Measurements from ENCODE around the gene CLIP1.

The CLIP1 gene

DNA sequence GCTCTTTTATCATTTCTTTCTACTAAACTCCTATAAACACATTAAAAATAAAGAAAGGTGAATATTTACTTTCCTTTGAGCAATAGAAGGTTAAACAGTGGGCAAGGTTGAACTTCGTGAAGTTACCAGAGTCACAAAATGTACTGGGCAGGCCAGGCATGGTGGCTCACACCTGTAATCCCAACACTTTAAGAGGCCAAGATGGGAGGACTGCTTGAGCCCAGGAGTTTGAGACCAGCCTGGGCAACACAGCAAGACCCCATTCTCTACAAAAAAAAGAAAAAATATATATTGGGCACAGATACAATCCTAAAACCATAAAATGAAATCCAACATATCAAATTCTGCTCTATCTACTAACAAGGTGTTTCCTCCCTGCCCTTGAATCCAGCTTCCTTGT, 95.5 kb downstream of the CLIP1 start:
- H3K27me3 ChIP-seq (ENCODE audit: insufficient read depth, low read depth), result no peaks in the 10 kb centered on the region
- H3K36me3 ChIP-seq (ENCODE audit: insufficient read depth), result no peaks in the 10 kb centered on the region
- H3K4me3 ChIP-seq (IDR thresholded peaks at IDR 0.05; ENCODE audit: insufficient read depth, low read depth, low read length), result no peak overlapping the region

DNA sequence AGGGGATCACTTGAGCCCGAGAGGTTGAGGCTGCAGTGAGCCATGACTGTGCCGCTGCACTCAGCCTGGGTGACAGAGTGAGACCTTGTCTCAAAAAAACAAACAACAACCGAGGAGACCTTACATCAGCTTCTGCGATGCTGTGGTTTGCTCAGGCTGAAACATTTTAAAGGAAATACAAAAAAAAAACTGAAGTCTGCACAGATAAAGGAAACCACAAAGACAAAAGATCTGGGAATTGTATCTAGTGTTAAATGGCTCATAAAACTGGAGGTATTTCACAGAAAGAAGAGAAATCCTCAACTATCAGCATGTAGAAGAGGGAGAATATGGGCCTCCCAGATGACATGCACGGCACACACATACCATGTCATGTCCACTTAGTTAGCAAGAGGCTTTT, 95.9 kb downstream of the CLIP1 start:
- H3K36me3 ChIP-seq (ENCODE audit: insufficient read depth), result no peaks in the 10 kb centered on the region
- H3K79me2 ChIP-seq (ENCODE audit: insufficient read depth, low read depth), result no peaks in the 10 kb centered on the region
- TF ChIP-seq, protein P1, sequence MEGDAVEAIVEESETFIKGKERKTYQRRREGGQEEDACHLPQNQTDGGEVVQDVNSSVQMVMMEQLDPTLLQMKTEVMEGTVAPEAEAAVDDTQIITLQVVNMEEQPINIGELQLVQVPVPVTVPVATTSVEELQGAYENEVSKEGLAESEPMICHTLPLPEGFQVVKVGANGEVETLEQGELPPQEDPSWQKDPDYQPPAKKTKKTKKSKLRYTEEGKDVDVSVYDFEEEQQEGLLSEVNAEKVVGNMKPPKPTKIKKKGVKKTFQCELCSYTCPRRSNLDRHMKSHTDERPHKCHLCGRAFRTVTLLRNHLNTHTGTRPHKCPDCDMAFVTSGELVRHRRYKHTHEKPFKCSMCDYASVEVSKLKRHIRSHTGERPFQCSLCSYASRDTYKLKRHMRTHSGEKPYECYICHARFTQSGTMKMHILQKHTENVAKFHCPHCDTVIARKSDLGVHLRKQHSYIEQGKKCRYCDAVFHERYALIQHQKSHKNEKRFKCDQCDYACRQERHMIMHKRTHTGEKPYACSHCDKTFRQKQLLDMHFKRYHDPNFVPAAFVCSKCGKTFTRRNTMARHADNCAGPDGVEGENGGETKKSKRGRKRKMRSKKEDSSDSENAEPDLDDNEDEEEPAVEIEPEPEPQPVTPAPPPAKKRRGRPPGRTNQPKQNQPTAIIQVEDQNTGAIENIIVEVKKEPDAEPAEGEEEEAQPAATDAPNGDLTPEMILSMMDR (conservative IDR thresholded peaks at IDR 0.05; ENCODE audit: low read depth, low read length), result no peak

More for the DNA sequence above, 95.5 kb downstream of the CLIP1 start:
- Histone ChIP-seq H2AFZ (ENCODE audit: low read depth) (no peak overlapping the region), H3K4me1 (ENCODE audit: low read depth, poor library complexity, severe bottlenecking) (peaks cover 33% of the 10 kb centered on the region), H3K4me2 (peak overlapping the region; percentile 46), H3K27ac (peak overlapping the region; percentile 56), H3K9ac (no peak overlapping the region), H4K20me1 (ENCODE audit: insufficient read depth) (no peaks in the 10 kb centered on the region), H3K79me2 (ENCODE audit: insufficient read depth, low read depth) (no peaks in the 10 kb centered on the region)
- TF ChIP-seq, protein P1 (conservative IDR thresholded peaks at IDR 0.05; ENCODE audit: low read depth, low read length), result no peak

DNA sequence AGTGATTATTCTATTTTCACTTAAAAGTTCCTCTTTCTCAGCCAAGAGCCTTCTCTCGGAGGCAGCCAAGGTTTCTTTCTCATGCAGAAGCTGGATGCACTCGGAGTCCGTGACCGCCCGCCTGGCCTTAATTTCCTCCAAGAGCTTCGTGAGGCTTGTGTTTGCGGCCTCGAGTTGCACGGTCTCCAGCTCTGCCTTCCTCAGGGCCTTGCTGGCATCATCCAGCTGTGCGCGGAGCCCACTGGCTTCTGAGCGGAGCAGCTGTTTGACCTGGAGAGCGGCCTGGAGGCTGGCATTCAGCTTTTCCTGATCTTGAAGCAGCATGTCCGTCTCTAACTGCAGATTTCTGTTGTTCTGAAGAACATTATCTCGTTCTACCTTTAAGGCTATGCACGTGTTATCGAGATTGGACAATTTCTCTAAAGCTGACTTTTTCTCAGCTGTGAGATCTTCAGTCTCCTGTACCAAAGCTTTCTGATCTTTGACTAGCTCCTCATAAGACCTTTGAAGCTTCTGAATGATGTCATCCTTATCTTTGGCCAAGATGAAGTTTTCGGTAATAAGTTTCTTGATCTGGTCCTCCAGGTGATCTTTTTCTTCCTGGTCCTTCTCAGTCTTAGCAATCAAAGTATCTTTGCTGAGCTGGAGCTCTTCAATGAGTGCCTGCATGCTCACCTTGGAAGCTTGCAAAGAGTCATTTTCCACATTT, 99.0 kb downstream of the CLIP1 start:
- Histone ChIP-seq H3K36me3 (ENCODE audit: insufficient read depth) (no peaks in the 10 kb centered on the region), H3K79me2 (ENCODE audit: insufficient read depth, low read depth) (no peaks in the 10 kb centered on the region)

More for the DNA sequence above, 95.9 kb downstream of the CLIP1 start:
- no peaks in the 10 kb centered on the region for H4K20me1 ChIP-seq (ENCODE audit: insufficient read depth)
- peak overlapping the region; percentile 46 for H3K4me2 ChIP-seq
- H3K27ac ChIP-seq, result peak overlapping the region; percentile 56
- no peak overlapping the region for H3K9ac ChIP-seq
- peaks cover 33% of the 10 kb centered on the region for H3K4me1 ChIP-seq (ENCODE audit: low read depth, poor library complexity, severe bottlenecking)
- H2AFZ ChIP-seq (ENCODE audit: low read depth), result no peak overlapping the region
- no peaks in the 10 kb centered on the region for H3K27me3 ChIP-seq (ENCODE audit: insufficient read depth, low read depth)
- no peak overlapping the region for H3K4me3 ChIP-seq (IDR thresholded peaks at IDR 0.05; ENCODE audit: insufficient read depth, low read depth, low read length)

DNA sequence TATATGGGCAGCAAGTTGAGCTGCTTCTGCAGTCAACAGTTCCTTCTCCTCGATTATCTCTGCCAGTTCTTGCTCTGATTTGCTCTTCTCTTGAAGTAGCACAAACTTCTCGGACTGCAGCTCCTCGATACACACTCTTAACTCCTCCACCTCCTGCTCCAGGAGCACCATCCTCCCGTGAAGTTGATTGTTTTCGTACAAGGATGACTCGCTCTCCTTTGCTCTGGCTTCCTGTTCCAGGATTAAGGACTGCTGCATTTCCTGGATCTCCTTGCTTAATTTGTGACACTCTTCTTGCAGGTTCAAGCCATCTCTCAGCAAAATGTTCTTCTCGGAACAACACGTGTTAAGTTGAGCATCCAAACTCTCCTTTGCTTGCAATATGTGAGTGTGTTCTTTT, 100.0 kb downstream of the CLIP1 start:
- Histone ChIP-seq H4K20me1 (ENCODE audit: insufficient read depth) (no peaks in the 10 kb centered on the region), H3K27ac (no peak overlapping the region), H3K4me1 (ENCODE audit: low read depth, poor library complexity, severe bottlenecking) (peaks cover 33% of the 10 kb centered on the region), H2AFZ (ENCODE audit: low read depth) (no peak overlapping the region), H3K36me3 (ENCODE audit: insufficient read depth) (no peaks in the 10 kb centered on the region), H3K9ac (no peak overlapping the region), H3K4me2 (no peak overlapping the region), H3K4me3 (IDR thresholded peaks at IDR 0.05; ENCODE audit: insufficient read depth, low read depth, low read length) (no peak overlapping the region), H3K79me2 (ENCODE audit: insufficient read depth, low read depth) (no peaks in the 10 kb centered on the region), H3K27me3 (ENCODE audit: insufficient read depth, low read depth) (no peaks in the 10 kb centered on the region)
- TF ChIP-seq, protein P1 (conservative IDR thresholded peaks at IDR 0.05; ENCODE audit: low read depth, low read length), result no peak

More for the DNA sequence above, 99.0 kb downstream of the CLIP1 start:
- Histone ChIP-seq H3K4me1 (ENCODE audit: low read depth, poor library complexity, severe bottlenecking) (peaks cover 33% of the 10 kb centered on the region), H3K9ac (no peak overlapping the region), H3K27ac (peak overlapping the region; percentile 5; the same call in 1 of the 2 replicates), H3K27me3 (ENCODE audit: insufficient read depth, low read depth) (no peaks in the 10 kb centered on the region), H3K4me2 (peak overlapping the region; percentile 23; the same call in 1 of the 2 replicates), H2AFZ (ENCODE audit: low read depth) (no peak overlapping the region), H4K20me1 (ENCODE audit: insufficient read depth) (no peaks in the 10 kb centered on the region), H3K4me3 (IDR thresholded peaks at IDR 0.05; ENCODE audit: insufficient read depth, low read depth, low read length) (no peak overlapping the region)
- TF ChIP-seq, protein P1 (conservative IDR thresholded peaks at IDR 0.05; ENCODE audit: low read depth, low read length), result no peak
